GM12878 (cell line): ENCODE measurements around the gene PUS7L. TPM values are rescaled to one million over a fixed set of nuclear protein-coding genes. Genes with fewer than 3 reads are reported as not detected.

Experiments
- ASH2L ChIP-seq: fragments of 300-600, 200-600 bp; sonication (generic); IDR thresholded peaks from 2 replicates; pipeline ENCODE4 v1.6.1; 2017; ENCODE audit warnings: low read depth, mild to moderate bottlenecking, borderline replicate concordance
- ATF3 ChIP-seq: IDR thresholded peaks from 2 replicates; pipeline ENCODE4 v1.6.1; 2011; ENCODE audit warnings: low read depth, mild to moderate bottlenecking, low read length, moderate library complexity, borderline replicate concordance; ENCODE audit errors: extremely low read depth
- BCL3 ChIP-seq: IDR thresholded peaks from 2 replicates; pipeline ENCODE4 v1.6.1; 2011; ENCODE audit warnings: borderline replicate concordance, low read depth, mild to moderate bottlenecking, moderate library complexity, low read length; ENCODE audit not compliant: insufficient read depth, poor library complexity, severe bottlenecking
- BRCA1 ChIP-seq: IDR thresholded peaks from 2 replicates; pipeline ENCODE4 v1.6.1; 2011; ENCODE audit warnings: low read depth, low read length, improper control_type of control experiment
- CBX3 ChIP-seq: fragments of 200-600 bp; sonication (generic); IDR thresholded peaks from 2 replicates; pipeline ENCODE4 v1.6.1; 2016; ENCODE audit warnings: low read depth, borderline replicate concordance
- CBX5 ChIP-seq: sonication (generic); IDR thresholded peaks from 2 replicates; pipeline ENCODE4 v1.6.1; 2016; ENCODE audit warnings: low read depth, moderate library complexity, mild to moderate bottlenecking, inconsistent platforms
- ELK1 ChIP-seq: IDR thresholded peaks from 2 replicates; pipeline ENCODE4 v1.6.1; 2012; ENCODE audit warnings: low read depth, low read length, improper control_type of control experiment
- KAT2A ChIP-seq: conservative IDR thresholded peaks from 2 replicates; pipeline ENCODE4 v1.6.1; 2011; ENCODE audit warnings: low read depth, low read length; ENCODE audit not compliant: control insufficient read depth
- KDM1A ChIP-seq: fragments of 200-600 bp; sonication (generic); IDR thresholded peaks from 2 replicates; pipeline ENCODE4 v1.6.1; 2016; ENCODE audit warnings: borderline replicate concordance
- MTA2 ChIP-seq: fragments of 450-650 bp; IDR thresholded peaks from 2 replicates; pipeline ENCODE4 v1.6.1; 2016; ENCODE audit warnings: low read depth, mild to moderate bottlenecking, moderate library complexity
- MTA3 ChIP-seq: IDR thresholded peaks from 2 replicates; pipeline ENCODE4 v1.6.1; 2012; ENCODE audit warnings: low read length, inconsistent platforms, borderline replicate concordance
- MYB ChIP-seq: fragments of 150-350 bp; IDR thresholded peaks from 2 replicates; pipeline ENCODE4 v1.6.1; 2014; ENCODE audit warnings: mild to moderate bottlenecking, low read depth, low read length, borderline replicate concordance
- PAX8 ChIP-seq: fragments of 450-650 bp; IDR thresholded peaks from 2 replicates; pipeline ENCODE4 v1.6.1; 2017; ENCODE audit warnings: mild to moderate bottlenecking, moderate library complexity
- POLR2AphosphoS5 ChIP-seq: IDR thresholded peaks from 2 replicates; pipeline ENCODE4 v1.6.1; 2011; ENCODE audit warnings: mild to moderate bottlenecking, low read length, inconsistent platforms
- RB1 ChIP-seq: fragments of 450-650 bp; formaldehyde crosslinking; IDR thresholded peaks from 2 replicates; pipeline ENCODE4 v1.6.1; 2017; ENCODE audit warnings: mild to moderate bottlenecking, borderline replicate concordance
- RELB ChIP-seq: fragments of 450-650 bp; IDR thresholded peaks from 2 replicates; pipeline ENCODE4 v1.6.1; 2017; ENCODE audit warnings: low read depth, mild to moderate bottlenecking, moderate library complexity
- STAT1 ChIP-seq: fragments of 450-650 bp; conservative IDR thresholded peaks from 2 replicates; pipeline ENCODE4 v1.6.1; 2014; ENCODE audit warnings: antibody characterized with exemption, mild to moderate bottlenecking
- SUPT20H ChIP-seq: IDR thresholded peaks from 2 replicates; pipeline ENCODE4 v1.6.1; 2011; ENCODE audit warnings: low read depth, mild to moderate bottlenecking, low read length, moderate library complexity, borderline replicate concordance; ENCODE audit not compliant: control insufficient read depth
- TARDBP ChIP-seq: IDR thresholded peaks from 2 replicates; pipeline ENCODE4 v1.6.1; 2016; ENCODE audit warnings: borderline replicate concordance
- USF1 ChIP-seq: IDR thresholded peaks from 2 replicates; pipeline ENCODE4 v1.6.1; 2011; ENCODE audit warnings: borderline replicate concordance, low read depth, mild to moderate bottlenecking, moderate library complexity, mixed read lengths, low read length; ENCODE audit not compliant: insufficient read depth; ENCODE audit errors: extremely low read length
- WRNIP1 ChIP-seq: IDR thresholded peaks from 2 replicates; pipeline ENCODE4 v1.6.1; 2011; ENCODE audit warnings: low read depth, low read length, improper control_type of control experiment, borderline replicate concordance
- polyA plus RNA-seq, 11 experiments: library from polyadenylated mRNA; depleted of rRNA in 4 of 11; unstranded in 6 of 11; stranded (reverse) in 5 of 11; fragments of >200 nt; fragmentation: Nextera tagmentation in 4 of 11; fragmentation: Illumina TruSeq in 1 of 11; extraction: Ambion mirVana in 4 of 11; extraction: Trizol in 1 of 11; gene quantifications; 1 replicate in 1 of 11; 2 replicates in 10 of 11; pipeline versions ENCODE4 v1.2.1 to v1.2.3, GENCODE V29; 2011 to 2016; ENCODE audit warnings: inconsistent platforms in 2 of 11, missing spikeins in 2 of 11, low read depth in 1 of 11
- total RNA-seq, 4 experiments: library from RNA; depleted of rRNA in 3 of 4; stranded (reverse); fragments of >200 nt in 3 of 4; fragmentation: Illumina TruSeq in 1 of 4; extraction: Trizol in 1 of 4; gene quantifications; 2 replicates each; pipeline versions ENCODE4 v1.2.1 to v1.2.3, GENCODE V29; 2013 to 2021
- TF ChIP-seq, protein P1 (sequence below): fragments of 450-650 bp; IDR thresholded peaks from 2 replicates; pipeline ENCODE4 v1.6.1; 2016; ENCODE audit warnings: mild to moderate bottlenecking

PUS7L gene
- total and polyA plus RNA-seq, 10 of the 15 experiments (the other 5 are each of a cell fraction or from before 2014, with no cell fraction given) = 7.2 to 42.1 (median 19.6) TPM

- TF ChIP-seq USF1 (no peak), BCL3 (no peak), CBX3 (no peak), WRNIP1 (no peak), MTA2 (no peak), MYB (no peak), CBX5 (no peak), TARDBP (no peak), SUPT20H (no peak), RELB (0 out of 2 replicates have a peak, but pooled peaks have one; percentile 24), PAX8 (no peak), BRCA1 (no peak), ASH2L (no peak), KDM1A (no peak), POLR2AphosphoS5 (peak; percentile 93), ELK1 (no peak), MTA3 (no peak), RB1 (peak; percentile 76; the same call in 1 of the 2 replicates), ATF3 (no peak), STAT1 (no peak), KAT2A (no peak)
- TF ChIP-seq, protein P1, sequence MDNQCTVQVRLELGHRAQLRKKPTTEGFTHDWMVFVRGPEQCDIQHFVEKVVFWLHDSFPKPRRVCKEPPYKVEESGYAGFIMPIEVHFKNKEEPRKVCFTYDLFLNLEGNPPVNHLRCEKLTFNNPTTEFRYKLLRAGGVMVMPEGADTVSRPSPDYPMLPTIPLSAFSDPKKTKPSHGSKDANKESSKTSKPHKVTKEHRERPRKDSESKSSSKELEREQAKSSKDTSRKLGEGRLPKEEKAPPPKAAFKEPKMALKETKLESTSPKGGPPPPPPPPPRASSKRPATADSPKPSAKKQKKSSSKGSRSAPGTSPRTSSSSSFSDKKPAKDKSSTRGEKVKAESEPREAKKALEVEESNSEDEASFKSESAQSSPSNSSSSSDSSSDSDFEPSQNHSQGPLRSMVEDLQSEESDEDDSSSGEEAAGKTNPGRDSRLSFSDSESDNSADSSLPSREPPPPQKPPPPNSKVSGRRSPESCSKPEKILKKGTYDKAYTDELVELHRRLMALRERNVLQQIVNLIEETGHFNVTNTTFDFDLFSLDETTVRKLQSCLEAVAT = no peak
Observed at GRCh38 chr12:43758728-43759563, at the start of gene PUS7L, which contains the start of gene IRAK4 (continued).
